H1 (cell line): ENCODE measurements around the gene TSR3.
A peak's percentile ranks its signal among the peaks of the same experiment; 100 is the strongest.

ENCODE experiments used
- CBX8 ChIP-seq: fragments of 300-800, 300-1000 bp; sonication (generic); IDR thresholded peaks from 2 replicates; pipeline ENCODE4 v1.7.1; 2016; ENCODE audit warnings: low read depth, low read length, borderline replicate concordance
- EZH2 ChIP-seq: fragments of 200-600 bp; sonication (generic); IDR thresholded peaks from 2 replicates; pipeline ENCODE4 v1.7.1; 2012; ENCODE audit warnings: low read depth, mild to moderate bottlenecking, moderate library complexity, low read length, inconsistent platforms; ENCODE audit not compliant: severe bottlenecking
- GABPA ChIP-seq: IDR thresholded peaks from 2 replicates; pipeline ENCODE4 v1.6.1; 2011; ENCODE audit warnings: mild to moderate bottlenecking, low read length, moderate library complexity, borderline replicate concordance; ENCODE audit not compliant: insufficient read depth
- POLR2A ChIP-seq, 2 experiments: IDR thresholded peaks; 1 replicate in 1 of 2; 2 replicates in 1 of 2; pipeline ENCODE4 v1.6.1; 2011; ENCODE audit warnings: low read depth in 2 of 2, low read length in 2 of 2, mild to moderate bottlenecking in 2 of 2; ENCODE audit errors: control extremely low read depth in 1 of 2
- POLR2AphosphoS5 ChIP-seq: IDR thresholded peaks from 2 replicates; pipeline ENCODE4 v1.6.1; 2011; ENCODE audit warnings: low read depth, low read length
- TF ChIP-seq, protein P1 (sequence below), 3 experiments: IDR thresholded peaks; 1 replicate in 2 of 3; 2 replicates in 1 of 3; pipeline versions ENCODE4 v1.5.1 to v1.6.1; 2011; ENCODE audit warnings: low read length in 3 of 3, mild to moderate bottlenecking in 3 of 3, inconsistent platforms in 2 of 3, low read depth in 1 of 3, moderate library complexity in 1 of 3; ENCODE audit not compliant: insufficient read depth in 1 of 3; ENCODE audit errors: control extremely low read depth in 1 of 3
- TF ChIP-seq, protein P2 (sequence below): IDR thresholded peaks from 2 replicates; pipeline ENCODE4 v1.6.1; 2011; ENCODE audit warnings: low read depth, mild to moderate bottlenecking, low read length; ENCODE audit not compliant: insufficient read depth
- TF ChIP-seq, protein P3 (sequence below): IDR thresholded peaks from 2 replicates; pipeline ENCODE4 v1.6.1; 2012; ENCODE audit warnings: low read length, inconsistent platforms

DNA sequence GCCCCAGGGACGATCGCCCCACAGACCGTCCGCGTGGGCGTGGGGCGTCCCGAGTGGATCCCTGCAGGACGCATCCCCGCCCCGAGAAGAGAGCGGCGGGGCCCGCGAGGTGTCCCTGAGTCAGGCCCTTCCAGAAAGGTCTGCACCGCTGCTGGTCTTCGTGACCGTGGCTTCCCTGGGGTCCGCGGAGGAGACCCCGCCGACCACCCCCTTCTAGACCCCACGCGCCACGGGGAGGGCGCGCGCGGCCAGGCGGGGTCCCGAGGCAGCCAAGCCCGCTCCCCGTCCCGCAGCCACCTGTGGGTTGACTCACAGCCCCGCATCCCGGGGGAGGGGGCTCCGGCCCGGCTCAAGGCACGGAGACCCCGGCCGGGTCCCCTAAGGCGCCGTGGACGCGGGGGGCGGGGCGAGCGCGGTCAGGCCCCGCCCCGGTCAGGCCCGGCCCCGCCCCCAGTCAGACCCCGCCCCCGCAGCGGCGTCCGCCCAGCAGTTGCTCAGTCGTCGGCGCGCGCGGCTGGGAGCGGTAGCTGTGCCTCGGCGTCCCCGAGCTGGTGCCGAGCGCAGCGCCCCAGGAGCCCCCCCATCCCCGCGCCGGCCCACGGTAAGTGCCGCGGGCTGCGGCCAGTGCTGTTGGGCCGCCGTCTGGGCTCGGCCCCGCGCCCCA lies 18.4 kb downstream of the TSR3 start, which contains the start of gene BAIAP3:
- peak; percentile 68; the same call in 1 of the 2 replicates for TF ChIP-seq POLR2AphosphoS5
- TF ChIP-seq, protein P1, sequence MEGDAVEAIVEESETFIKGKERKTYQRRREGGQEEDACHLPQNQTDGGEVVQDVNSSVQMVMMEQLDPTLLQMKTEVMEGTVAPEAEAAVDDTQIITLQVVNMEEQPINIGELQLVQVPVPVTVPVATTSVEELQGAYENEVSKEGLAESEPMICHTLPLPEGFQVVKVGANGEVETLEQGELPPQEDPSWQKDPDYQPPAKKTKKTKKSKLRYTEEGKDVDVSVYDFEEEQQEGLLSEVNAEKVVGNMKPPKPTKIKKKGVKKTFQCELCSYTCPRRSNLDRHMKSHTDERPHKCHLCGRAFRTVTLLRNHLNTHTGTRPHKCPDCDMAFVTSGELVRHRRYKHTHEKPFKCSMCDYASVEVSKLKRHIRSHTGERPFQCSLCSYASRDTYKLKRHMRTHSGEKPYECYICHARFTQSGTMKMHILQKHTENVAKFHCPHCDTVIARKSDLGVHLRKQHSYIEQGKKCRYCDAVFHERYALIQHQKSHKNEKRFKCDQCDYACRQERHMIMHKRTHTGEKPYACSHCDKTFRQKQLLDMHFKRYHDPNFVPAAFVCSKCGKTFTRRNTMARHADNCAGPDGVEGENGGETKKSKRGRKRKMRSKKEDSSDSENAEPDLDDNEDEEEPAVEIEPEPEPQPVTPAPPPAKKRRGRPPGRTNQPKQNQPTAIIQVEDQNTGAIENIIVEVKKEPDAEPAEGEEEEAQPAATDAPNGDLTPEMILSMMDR (IDR thresholded peaks at IDR 0.05; ENCODE audit: control extremely low read depth in 1 of 3, insufficient read depth in 1 of 3, low read depth in 1 of 3, low read length in 3 of 3): no peak
- TF ChIP-seq, protein P2, sequence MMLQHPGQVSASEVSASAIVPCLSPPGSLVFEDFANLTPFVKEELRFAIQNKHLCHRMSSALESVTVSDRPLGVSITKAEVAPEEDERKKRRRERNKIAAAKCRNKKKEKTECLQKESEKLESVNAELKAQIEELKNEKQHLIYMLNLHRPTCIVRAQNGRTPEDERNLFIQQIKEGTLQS: no peak
- TF ChIP-seq, protein P3, sequence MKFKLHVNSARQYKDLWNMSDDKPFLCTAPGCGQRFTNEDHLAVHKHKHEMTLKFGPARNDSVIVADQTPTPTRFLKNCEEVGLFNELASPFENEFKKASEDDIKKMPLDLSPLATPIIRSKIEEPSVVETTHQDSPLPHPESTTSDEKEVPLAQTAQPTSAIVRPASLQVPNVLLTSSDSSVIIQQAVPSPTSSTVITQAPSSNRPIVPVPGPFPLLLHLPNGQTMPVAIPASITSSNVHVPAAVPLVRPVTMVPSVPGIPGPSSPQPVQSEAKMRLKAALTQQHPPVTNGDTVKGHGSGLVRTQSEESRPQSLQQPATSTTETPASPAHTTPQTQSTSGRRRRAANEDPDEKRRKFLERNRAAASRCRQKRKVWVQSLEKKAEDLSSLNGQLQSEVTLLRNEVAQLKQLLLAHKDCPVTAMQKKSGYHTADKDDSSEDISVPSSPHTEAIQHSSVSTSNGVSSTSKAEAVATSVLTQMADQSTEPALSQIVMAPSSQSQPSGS: no peak
- TF ChIP-seq CBX8: no peak
- TF ChIP-seq EZH2: no peak
- peak in 1 of 2 experiments; percentile 62; a peak in 1 of 3 replicates for TF ChIP-seq POLR2A (IDR thresholded peaks at IDR 0.05; ENCODE audit: control extremely low read depth in 1 of 2, low read depth in 2 of 2, low read length in 2 of 2)
- TF ChIP-seq GABPA: no peak
